HG02678 (cell line): ENCODE measurements around the gene MGAT2.
"Not testable (repeated sequence)": the region's sequence is repeated elsewhere in the genome, so short reads cannot be mapped to it uniquely, and the experiment has no call there.

Experiments
- ATAC-seq: cut with Tn5 transposase; IDR thresholded peaks from one replicate; pipeline ENCODE4 v1.9.1; 2021; ENCODE audit warnings: mild to moderate bottlenecking, moderate library complexity; ENCODE audit not compliant: unreplicated experiment

The MGAT2 gene

DNA sequence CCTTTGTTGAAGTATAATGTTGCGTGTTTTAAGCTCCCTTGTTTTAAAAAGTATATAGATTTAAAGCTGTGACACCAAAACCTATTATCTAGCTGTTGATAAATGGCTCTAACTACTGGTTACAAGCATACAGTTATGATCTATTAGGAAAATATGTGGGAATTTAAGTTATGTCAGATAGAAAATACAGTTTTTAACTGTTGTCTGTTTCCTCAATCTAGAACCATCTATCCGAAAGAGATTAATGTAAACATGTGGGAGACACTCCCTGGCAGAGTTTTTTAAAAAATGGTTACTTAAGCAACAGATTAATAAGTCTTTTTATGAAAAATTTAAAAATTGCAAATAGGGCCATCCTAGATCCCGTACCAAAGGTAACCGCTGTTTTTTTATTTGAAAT is 8.3 kb upstream of the MGAT2 start:
- ATAC-seq, result no peak

DNA sequence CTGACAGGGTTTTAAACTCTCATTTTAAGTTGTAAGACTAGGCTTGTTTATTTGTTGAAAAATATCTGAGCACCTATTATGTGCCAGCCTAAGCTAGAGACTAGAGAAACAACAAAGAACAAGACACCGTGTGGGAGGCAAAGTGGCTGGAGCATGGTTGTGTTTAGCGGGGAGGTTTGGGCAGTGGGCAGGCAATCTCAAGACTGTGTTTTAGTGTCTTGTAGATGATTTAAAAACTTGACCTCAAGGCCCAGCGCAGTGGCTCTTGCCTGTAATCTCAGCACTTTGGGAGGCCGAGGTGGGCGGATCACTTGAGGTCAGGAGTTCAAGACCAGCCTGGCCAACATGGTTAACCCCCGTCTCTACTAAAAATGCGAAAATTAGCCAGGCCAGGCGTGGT is 7.9 kb upstream of the MGAT2 start:
- no peak for ATAC-seq

DNA sequence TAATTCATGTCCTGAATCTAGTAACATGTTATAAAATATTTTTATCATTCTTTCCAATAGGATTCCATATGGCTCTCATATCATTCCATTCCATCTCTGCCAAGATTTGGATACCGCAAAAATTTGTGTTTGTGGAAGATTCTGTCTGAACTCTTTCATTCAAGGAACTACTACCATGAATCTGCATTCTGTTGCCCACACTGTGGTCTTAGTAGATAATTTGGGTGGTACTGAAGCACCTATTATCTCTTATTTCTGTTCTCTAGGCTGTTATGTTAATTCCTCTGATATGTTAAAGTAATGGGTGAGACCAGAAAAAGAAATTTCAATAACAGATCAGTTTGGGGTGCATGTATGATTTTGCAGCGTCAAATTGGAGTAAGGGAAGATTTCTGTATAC is 6.4 kb upstream of the MGAT2 start:
- no peak for ATAC-seq

DNA sequence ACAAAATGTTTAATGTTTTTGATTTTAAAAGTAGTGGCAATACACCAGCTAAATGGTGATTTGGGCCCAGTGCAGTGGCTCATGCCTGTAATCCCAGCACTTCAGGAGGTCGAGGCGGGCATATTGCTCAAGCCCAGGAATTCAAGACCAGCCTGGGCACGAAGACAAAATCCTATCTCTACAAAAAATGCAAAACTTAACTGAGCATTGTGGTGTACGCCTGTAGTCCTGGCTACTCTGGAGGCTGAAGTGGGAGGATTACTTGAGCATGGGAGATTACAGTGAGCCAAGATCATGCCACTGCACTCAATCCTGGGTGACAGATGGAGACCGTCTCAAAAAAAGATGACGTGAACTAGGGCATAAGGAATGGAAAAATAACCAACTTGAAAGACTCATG is 4.8 kb upstream of the MGAT2 start:
- ATAC-seq, result no peak

DNA sequence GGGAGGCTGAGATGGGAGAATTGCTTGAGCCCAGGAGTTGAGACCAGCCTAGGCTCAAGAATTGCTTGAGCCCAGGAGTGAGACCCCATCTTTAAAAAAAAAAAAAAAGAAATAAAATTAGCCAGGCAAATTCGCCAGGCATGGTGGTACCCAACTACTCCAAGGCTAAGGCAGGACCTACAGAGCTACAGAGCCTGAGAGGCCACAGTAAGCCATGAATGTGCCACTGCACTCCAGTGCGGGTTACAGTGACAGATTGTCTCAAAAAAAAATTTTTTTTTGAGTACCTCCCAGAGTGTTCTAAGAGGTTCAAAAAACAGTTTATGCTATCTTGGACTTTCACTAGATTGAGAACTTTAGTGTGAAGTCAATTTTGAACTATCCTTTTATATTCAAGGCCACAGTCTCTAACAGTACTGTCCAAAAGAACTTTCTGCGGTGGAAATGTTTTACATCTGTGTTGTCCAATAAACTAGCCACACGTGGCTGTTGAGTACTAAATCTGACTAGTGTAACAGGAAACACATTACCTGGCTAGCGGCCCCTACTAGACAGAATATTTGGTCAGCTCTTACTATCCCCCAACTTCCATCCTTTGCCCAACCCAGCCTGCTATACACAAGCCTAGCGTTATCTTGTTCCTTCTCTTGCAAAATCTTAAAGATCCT is 2.6 kb upstream of the MGAT2 start:
- ATAC-seq, result no peak

DNA sequence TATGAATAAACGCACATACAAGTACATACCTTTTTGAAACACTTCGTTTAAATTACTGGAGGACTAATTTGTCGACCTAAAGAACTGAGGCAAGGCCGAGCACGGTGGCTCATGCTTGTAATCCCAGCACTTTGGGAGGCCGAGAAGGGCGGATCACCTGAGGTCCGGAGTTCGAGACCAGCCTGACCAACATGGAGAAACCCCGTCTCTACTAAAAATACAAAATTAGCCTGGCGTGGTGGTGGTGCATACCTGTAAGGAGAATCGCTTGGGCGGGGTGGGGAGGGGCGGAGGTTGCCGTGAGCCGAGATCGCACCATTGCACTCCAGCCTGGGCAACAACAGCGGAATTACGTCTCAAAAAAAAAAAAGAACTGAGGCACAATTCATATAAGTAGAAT is 1.3 kb upstream of the MGAT2 start:
- ATAC-seq, result not testable (repeated sequence)

DNA sequence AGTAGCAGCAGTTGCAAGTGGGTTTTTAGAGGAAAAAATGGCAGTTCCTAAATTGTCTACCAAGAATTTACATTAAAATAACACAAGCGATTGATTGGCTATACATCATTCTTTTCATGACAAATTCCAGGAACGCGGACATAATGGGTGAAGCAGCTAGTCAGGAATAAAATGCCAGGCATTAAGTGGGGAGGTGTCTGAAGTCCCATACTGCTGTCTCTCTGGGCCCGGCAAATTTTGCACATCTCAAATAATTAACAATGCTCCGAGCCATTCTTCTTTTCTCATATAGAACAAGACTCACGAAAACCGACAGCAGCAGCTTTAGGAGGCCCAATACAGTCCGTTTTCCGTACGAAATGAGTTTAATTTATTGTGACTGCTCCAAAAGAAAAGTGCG is 869 bp upstream of the MGAT2 start:
- ATAC-seq, result no peak

DNA sequence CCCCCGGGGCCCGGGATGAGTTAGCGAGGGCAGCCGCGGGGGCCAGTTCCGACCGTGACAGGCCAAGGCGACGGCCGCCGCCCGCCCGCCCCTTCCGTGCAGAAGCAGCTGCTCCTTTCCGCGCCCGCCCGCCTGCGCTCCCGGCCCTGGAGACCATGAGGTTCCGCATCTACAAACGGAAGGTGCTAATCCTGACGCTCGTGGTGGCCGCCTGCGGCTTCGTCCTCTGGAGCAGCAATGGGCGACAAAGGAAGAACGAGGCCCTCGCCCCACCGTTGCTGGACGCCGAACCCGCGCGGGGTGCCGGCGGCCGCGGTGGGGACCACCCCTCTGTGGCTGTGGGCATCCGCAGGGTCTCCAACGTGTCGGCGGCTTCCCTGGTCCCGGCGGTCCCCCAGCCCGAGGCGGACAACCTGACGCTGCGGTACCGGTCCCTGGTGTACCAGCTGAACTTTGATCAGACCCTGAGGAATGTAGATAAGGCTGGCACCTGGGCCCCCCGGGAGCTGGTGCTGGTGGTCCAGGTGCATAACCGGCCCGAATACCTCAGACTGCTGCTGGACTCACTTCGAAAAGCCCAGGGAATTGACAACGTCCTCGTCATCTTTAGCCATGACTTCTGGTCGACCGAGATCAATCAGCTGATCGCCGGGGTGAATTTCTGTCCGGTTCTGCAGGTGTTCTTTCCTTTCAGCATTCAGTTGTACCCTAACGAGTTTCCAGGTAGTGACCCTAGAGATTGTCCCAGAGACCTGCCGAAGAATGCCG is 699 bp downstream of the MGAT2 start:
- ATAC-seq, result peak; percentile 31

DNA sequence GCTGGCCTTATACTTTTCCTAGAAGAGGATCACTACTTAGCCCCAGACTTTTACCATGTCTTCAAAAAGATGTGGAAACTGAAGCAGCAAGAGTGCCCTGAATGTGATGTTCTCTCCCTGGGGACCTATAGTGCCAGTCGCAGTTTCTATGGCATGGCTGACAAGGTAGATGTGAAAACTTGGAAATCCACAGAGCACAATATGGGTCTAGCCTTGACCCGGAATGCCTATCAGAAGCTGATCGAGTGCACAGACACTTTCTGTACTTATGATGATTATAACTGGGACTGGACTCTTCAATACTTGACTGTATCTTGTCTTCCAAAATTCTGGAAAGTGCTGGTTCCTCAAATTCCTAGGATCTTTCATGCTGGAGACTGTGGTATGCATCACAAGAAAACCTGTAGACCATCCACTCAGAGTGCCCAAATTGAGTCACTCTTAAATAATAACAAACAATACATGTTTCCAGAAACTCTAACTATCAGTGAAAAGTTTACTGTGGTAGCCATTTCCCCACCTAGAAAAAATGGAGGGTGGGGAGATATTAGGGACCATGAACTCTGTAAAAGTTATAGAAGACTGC is 1.5 kb downstream of the MGAT2 start:
- ATAC-seq, result no peak

DNA sequence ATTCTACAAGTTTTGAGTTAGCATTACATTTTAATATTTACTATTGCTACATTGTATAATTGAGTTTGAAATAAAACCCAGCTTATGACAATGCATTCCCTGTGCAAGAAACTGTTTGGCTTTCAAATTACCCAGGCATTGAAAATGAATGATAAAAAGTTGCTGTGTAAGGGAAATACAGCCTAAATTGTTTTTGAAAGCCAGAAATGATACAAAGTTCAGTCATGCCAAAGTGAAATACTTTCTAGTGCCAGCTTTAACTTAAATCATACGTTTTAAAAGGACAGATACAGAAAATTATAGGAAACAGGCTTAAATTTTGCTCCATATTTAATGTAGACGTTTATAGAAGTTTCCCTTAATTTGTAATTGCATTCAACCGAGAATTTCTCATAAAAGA is 2.8 kb downstream of the MGAT2 start:
- no peak for ATAC-seq

DNA sequence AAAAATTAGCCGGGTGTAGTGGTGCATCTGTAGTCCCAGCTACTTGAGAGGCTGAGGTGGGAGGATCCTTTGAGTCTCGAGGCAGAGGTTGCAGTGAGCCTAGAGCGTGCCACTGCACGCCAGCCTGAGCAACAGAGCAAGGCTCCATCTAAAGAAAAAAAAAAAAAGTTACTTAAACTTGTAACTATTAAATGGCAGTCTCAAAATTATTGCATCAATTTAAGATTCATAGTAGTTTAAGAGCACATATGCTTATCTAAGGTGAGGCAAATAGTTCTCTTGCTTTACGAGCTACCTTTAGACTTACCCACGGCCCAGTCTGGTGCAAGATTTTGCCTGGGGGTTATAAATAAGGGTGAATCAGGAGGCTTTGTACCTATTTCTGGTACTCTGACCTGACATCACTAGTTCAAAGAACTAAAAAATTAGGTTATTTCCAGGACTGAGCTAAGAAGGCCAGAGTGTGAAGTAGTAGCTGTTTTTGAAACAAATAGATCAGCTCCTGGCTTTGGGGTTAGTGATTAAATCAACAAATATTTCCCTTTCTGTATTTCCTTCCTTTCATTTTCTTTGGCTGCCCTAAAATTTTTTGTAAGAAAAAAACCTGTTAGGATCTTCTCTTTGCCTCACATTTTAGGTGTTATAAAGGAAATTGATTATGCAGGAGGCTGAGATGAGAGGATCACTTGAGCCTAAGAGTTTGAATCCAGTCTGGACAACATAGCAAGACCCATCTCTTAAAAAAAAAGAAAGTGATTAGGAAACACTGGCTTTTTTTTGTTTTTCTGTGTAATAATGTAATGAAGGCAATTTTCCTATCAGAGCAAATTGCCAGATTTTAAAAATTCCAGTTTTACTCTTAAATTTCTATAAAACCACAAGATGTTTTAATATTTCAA is 3.6 kb downstream of the MGAT2 start:
- no peak for ATAC-seq

DNA sequence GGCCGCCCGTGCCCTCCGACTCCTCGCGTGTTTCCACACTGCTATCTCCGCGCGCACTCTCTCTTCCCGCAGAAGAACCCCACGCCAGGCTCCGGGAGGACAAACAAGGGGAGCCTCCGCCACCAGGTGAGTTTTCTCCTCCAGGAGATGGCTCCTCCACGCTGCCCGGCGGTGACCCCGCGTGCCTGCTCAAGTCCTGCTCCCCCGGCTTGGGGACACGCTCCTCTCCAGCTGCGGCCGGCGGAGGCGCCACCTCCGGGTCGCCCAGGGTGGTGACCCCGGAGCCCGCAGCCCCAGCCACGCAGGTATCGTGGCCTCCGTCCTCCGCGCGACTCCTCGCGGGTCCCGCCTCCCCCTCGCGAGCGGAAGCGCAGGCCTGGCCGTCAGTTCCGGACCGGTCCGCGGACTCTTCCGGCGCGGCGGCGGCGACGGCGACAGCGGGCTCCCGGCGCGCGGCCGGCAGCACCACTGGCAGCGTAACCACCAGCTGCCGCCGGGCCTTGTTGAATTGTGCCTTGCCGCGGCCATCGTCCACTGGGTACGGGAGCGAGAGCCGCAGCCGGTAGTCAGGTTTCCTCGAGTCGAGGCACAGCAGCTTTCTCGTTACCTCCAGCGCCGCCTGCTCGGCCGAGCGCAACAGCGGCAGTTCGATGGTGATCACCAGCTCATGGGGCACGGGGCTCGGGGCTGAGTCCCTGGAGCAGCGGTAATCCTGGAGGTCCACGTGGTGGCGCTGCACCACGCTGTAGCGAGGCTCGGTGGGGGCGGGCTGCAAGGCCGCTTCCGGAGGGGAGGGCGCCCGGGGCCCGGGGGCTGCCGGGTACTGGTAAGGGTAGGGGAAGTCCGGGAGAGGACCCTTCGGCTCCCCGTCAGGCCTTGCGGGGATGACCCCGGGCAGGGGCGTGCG is 13.3 kb downstream of the MGAT2 start:
- peak; percentile 78 for ATAC-seq

DNA sequence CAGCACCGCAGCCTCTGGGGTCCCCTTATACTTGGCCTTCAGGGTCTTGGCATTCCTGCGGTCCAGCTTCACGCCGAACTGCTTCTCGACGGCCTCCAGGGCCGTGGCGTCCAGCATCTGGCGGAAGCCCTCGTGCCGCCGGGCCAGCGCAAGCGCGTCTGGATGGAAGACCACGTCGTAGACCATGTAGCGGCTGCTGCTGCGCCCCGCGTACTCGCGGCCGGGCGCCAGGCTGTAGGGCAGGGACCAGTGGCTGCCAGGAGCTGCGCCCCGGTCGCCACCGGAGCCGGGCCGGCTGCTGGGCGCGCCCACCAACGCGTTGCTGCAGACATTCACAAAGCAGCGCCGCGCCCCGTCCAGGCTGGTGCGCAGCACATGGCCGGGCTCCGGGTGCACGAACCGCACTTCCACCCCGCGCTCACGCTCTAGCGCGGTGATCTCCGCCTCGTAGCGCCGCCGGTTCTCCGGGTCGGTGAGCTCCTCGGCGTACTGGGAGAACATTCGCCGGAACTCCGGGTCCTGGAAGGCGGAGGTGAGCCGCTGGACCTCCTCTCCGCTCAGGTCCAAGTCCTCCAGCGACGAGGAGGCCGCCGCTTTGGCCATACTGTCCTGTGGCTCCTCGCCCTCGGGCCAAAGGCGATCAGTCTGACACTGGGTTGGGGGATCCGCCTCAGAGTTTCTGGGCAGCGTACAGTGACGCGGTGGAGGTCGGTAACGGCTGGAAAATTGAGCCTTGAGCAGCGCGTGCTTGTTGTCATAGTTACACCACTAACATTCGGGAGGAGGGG is 14.1 kb downstream of the MGAT2 start, which contains the start of gene DNAAF2:
DNAAF2 (minus strand) TSS at position 698 of the 788 bp plus-strand sequence; CDS start at position 603, 95 bp downstream.
- ATAC-seq, result peak; percentile 25

DNA sequence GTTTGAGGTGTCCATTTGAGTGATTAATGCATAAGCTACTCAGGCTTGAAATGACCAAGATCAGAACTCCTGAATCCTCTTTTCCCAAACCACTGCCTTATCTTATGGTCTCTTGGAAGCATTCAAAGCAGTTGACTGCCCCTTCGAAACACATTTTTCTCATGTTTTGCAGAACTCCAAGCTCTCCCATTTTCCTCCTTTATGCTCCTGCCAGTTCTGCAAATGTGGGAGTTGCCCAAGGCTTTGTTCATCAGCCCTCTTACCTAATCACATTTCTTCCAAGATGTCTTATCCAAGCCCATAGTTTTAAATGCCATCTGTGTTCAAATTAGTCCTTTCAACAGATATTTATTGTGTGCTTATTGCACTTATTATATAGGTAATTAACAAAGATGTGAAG is 16.3 kb downstream of the MGAT2 start:
- no peak for ATAC-seq

DNA sequence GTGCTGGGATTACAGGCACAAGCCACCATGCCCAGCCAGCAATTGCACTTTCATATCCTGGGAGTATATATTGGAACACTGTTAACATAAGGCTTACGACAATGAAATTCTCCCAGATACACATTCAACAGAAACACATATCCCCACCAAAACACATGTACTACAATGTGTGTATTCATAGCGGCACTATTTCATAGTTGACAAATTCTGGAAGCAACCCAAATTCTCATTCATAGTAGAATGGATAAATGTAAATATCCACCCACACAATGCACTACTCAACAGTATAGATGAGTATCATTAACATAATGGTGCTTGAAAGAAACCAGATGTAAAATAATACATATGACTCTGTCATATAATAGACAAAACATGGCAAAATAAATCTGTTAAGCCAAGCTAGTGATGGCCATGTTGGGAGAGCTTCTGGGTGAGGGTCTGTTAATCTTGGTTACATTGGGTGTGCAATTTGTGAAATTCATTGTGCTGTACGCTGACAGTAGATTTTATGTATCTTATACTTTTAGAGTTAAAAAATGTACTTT is 17.0 kb downstream of the MGAT2 start:
- no peak for ATAC-seq

DNA sequence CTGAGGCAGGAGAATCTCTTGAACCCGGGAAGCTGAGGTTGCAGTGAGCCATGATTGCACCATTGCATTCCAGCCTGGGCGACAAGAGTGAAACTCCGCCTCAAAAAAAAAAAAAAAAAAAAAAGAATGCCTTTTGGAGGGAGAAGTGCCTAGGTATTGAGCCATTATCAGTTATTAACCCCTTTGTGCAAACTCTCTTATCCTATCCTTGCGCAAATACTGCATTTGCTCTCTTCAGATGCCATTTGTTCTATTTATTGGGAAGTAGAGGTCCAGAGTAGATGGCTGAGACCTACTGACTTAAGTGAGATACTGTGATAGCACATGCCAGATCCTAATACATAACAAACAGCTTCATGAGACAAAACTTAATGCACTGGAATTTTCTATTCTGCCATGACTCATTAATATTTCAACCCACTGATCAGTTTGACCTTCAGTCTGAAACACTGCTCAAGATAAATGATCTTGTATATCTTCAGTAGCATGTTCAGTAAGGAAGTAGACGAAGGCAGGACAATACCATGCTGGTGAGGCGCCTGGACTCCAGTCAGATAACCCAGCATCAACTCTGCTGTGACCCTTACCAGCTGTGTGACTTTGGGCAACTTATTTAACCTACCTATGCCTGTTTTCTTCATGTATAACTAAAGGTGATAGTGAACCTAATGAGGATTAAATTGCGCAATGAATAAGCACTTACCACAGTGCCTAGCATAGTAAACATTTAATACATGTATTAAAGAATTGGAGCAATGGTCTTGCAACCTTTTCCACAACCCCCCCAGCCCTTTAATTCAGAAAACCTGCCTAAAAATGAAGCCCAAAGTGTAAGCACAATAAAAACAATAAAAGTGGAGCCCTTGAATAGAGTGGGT is 20.2 kb downstream of the MGAT2 start:
- no peak for ATAC-seq

DNA sequence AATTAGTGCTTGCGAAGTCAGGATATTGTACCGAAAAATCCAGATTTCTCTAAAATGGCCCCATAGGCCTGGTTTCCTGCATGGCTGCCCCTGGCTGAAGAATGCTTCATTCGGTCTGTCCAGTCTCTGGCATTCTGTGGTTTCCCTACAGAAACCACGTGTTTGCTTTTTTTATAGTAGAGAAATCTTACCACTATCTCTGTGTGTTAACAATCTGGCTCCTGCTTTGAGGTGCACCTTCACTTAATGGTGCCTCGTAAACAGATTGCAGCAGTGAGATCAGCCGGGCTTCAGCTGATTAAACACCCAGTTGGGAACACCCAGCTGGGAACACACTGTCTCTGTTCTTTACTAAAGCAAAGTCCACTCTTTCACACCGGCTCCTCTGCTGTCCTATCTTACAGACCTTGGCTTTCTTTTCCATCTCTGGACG is 21.1 kb downstream of the MGAT2 start:
- ATAC-seq, result no peak

DNA sequence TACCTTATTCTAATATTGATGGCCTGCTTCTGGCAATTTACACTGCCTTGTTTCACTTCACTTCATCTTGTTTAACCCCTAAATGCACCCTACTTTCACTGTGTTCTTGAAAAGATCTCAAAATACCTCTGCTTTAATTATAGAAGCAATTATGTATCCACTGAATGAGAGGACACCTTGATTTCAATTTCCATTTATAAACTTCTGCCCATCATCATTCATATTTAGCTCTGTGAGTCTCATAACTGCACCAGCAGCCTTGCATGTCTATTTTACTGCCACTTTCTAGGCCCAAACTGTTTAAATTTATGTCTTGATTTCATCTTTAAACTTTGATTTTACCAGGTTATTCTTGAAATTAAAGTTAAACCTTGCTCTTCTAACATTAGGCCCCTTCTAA is 21.6 kb downstream of the MGAT2 start:
- ATAC-seq, result no peak
